C4-2B (cell line): Measurements from ENCODE around the gene KTN1.

Source experiments
- H3K27ac ChIP-seq: fragments of 450-650 bp; 2 replicates; pipeline ENCODE4 v1.5.1; 2017
- ZFX ChIP-seq: fragments of 450-650 bp; IDR thresholded peaks from 2 replicates; pipeline ENCODE4 v1.6.1; 2017
- TF ChIP-seq, protein P1 (sequence below): fragments of 450-650 bp; conservative IDR thresholded peaks from 2 replicates; pipeline ENCODE4 v1.5.1; 2017; ENCODE audit warnings: mild to moderate bottlenecking

KTN1 gene

GRCh38 chr14:55706893-55707292 lies 126.9 kb downstream of the KTN1 start:
- TF ChIP-seq ZFX: no peak
- TF ChIP-seq, protein P1, sequence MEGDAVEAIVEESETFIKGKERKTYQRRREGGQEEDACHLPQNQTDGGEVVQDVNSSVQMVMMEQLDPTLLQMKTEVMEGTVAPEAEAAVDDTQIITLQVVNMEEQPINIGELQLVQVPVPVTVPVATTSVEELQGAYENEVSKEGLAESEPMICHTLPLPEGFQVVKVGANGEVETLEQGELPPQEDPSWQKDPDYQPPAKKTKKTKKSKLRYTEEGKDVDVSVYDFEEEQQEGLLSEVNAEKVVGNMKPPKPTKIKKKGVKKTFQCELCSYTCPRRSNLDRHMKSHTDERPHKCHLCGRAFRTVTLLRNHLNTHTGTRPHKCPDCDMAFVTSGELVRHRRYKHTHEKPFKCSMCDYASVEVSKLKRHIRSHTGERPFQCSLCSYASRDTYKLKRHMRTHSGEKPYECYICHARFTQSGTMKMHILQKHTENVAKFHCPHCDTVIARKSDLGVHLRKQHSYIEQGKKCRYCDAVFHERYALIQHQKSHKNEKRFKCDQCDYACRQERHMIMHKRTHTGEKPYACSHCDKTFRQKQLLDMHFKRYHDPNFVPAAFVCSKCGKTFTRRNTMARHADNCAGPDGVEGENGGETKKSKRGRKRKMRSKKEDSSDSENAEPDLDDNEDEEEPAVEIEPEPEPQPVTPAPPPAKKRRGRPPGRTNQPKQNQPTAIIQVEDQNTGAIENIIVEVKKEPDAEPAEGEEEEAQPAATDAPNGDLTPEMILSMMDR: no peak
- H3K27ac ChIP-seq: no peak overlapping the region

- no peak overlapping the region for H3K27ac ChIP-seq
- TF ChIP-seq, protein P1: peak; percentile 84
- no peak for TF ChIP-seq ZFX
These were observed 127.4 kb downstream of the KTN1 start for GRCh38 chr14:55707365-55707804.

DNA sequence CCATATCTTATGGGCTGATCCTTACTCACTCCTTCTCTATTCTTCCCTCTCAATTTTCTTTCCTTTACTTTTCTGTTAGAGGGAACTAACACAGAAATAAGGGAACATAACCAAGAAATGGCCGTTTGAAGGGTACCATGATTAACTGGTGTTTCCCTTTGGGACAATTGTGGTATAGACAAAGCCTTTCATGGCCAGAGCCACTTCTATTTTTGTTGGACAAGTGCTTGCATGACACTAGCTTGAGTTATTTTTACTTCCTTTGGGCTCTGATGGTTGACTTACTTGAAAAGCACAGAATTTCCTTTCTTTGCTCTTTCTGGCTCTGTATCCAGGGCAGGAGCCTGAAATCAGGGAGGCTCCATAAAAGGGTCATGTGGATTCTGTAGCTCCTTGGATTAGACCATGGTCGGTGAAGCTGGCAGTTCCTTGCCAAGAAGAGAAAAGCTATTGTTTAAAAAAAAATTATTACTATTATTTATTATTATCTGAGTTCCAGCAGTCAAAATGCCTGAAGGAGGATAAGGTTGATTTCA lies 130.6 kb downstream of the KTN1 start:
- TF ChIP-seq, protein P1: no peak
- TF ChIP-seq ZFX: no peak

GRCh38 chr14:55711175-55711811 lies 131.3 kb downstream of the KTN1 start:
- no peak overlapping the region for H3K27ac ChIP-seq
- TF ChIP-seq ZFX: no peak
- TF ChIP-seq, protein P1: no peak

More for the DNA sequence above, 130.6 kb downstream of the KTN1 start:
- no peak overlapping the region for H3K27ac ChIP-seq

GRCh38 chr14:55712491-55712890 lies 132.5 kb downstream of the KTN1 start:
- H3K27ac ChIP-seq: no peak overlapping the region
- TF ChIP-seq, protein P1: no peak
- no peak for TF ChIP-seq ZFX

DNA sequence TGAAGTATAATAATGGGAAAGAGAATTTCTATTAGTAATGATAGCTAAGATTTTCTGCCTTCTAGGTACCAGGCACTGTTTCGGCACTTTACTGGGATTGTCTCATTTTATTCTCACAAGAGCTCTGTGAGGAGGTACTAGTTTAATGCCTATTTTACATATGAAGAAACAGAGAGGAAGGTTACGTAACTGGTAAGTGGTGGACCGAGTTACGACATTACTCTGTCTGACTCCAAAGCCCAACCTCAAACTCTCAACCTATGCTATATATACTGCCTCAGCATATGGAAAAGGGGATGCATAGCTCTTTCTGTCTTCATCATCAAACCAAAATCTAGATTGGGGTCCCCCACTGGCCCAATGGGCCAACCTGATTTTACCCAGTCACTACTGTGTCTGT lies 133.5 kb downstream of the KTN1 start:
- no peak overlapping the region for H3K27ac ChIP-seq

DNA sequence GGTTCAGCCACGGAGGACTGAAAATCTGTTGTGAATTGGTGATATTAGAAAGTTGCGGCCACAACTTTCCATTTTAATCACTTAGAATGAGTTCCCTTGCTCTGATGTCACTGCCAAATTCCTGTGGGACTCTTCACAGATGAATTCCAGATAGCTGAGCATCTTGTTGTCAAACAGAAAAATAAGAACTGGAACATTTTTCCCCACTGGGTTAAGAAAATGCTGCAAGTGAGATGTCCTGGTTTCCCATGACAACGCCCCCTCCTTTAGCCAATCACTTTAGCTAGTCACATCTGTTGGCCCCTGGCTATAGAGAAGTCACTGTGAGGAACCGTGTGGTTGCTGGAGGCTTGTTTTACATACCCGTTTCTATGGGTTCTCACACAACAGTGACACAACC lies 135.9 kb downstream of the KTN1 start:
- TF ChIP-seq, protein P1: no peak
- TF ChIP-seq ZFX: no peak

More for the DNA sequence above, 133.5 kb downstream of the KTN1 start:
- TF ChIP-seq ZFX: no peak
- TF ChIP-seq, protein P1: no peak

More for the DNA sequence above, 135.9 kb downstream of the KTN1 start:
- no peak overlapping the region for H3K27ac ChIP-seq
